Right forelimb (tissue), 1 donor: Measurements from ENCODE around the gene NYAP2.

ENCODE experiments used
- DNase-seq: peaks from one replicate; pipeline ENCODE4 v3.0.0-alpha.2; 2018

The NYAP2 gene

DNA sequence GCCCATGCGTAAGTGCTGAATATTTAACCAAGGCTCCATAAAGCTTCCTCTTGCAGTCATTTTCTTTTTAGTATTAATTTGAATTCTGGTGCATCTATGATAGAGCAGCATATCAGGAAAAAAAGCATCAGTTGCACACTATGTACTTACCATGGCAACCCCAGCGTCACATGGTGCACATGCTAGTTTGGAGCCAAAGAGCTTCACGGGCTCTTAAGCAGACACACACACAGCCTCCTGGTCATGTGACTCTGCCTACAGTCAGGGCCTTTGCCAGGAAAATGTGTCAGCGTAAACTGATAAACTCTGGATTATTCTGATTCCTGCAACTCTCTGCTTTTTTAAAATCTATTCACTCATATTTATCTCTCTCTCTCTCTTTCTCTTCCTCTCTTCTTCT lies 30.2 kb downstream of the NYAP2 start:
- DNase-seq, result no peak

DNA sequence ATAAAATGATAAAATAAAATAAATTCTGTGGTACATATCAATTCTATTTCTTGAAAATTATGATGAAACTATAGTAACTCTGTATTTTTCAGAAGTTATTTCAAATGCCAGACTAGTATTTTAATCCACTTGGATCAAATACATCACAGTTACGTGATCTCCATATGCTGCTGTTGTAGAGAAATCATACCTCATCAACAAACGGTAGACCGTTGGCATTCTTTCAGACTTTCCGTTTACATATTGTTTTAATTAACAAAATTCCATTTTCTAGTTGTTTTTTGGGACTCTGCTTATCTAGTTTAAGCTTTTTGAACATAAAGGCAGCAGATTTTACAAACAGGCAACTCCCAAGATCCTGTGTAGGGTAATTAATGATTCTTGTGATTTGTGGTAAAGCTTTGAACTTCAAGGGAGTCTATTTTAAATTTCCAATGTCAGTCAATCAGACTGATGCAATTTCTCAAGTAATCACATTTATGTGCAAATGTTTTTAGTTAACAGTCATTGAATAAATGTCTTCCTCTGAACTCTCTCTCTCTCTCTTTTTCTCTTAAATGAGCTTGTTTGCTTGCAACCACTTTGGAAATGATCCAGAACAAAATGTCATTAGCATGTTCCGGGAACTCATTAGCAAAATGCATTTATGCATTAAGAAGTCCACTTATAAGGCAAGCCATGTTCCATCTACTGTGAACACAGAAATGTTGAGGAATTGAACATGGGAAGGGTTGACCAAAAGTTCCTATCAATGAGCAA lies 31.8 kb downstream of the NYAP2 start:
- no peak for DNase-seq

- no peak for DNase-seq
These were observed 34.5 kb downstream of the NYAP2 start for GRCh38 chr2:225434014-225434413.

DNA sequence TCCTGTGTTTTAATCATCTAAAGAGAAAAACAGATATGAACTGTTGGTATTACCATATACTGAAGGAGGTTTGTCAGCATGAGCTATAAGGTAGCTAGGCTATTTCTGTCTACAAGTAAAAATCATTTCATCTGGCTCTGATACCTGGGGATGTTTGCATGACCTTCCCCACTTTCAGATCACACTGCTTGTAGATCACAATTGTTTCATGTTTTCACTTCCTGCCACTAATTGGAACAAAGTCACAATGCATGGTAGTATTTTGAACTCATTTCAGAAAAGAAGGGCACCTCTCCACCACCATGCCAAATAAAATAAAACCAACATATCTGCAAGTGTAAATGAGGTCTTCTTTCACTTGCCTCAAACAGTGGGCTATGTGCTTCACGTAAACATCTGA lies 37.8 kb downstream of the NYAP2 start:
- no peak for DNase-seq

DNA sequence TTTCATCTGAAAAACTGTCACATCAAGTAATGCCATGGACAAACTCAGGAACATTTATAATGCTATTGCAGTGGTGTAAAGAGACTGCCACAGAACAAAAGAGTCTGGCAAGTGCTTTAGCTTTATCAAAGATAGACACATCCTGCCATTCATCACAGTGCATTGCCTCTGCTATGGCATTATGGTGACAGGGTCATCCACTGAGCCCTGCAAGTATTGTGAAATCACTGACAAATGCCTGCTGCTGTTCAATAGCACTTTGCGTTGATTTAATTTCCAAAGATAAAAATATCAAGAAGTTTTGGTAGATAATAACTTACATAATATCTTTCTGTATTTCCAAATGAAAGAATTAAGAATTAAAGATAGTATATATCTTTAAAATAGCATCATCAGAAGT lies 38.7 kb downstream of the NYAP2 start:
- DNase-seq, result no peak

- DNase-seq, result no peak
These were observed 53.2 kb downstream of the NYAP2 start for GRCh38 chr2:225452677-225453076.

DNA sequence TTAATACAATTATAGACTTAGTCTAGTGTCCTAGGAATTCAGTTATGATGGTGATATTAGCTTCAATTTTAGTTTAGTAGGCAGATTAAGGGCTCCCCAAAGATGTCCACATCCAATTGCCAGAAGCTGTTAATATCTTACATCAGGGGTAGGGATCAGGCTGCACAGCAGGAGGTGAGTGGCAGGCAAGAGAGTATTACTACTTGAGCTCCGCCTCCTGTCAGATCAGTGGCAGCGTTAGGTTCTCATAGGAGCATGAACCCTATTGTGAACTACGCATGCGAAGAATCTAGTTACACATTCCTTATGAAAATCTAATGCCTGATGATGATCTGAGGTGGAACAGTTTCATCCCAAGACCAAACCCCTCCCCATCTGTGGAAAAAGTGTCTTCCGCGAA lies 54.9 kb downstream of the NYAP2 start:
- no peak for DNase-seq

GRCh38 chr2:225456619-225457260 lies 57.2 kb downstream of the NYAP2 start:
- DNase-seq, result no peak

- no peak for DNase-seq
These were observed 58.0 kb downstream of the NYAP2 start for GRCh38 chr2:225457482-225457881.

DNA sequence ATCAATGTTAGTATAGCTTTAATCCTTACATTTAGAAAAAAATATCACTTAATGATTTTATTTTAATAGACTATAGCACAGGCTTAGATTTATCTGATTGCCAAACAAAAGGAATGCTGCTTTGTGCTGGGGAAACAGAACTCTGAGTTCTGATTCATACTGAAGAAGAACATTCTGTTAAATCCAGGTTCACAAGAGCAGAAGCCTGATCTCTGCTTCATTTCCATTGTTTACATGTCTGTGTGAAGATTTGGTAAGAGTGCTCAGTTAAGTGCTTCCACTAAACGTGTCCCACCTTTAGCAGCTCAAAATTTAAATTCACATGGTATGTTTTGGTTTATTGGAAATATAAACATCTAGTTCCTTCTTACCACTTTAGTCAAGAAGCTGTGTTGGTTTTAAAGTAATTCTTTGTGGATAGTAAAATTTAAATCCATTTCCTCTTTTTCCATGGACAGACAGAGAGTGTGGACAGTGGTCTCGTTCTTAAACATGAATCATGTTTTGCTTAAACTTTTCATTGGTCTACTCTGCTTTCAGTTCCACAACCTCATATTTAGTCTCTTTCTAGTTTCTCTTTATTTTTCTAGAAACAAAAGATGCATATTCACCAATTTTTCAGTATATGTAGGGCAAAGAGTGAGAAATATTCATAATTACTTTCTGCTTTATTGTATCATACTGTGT lies 59.1 kb downstream of the NYAP2 start:
- DNase-seq, result no peak

GRCh38 chr2:225462417-225462816 lies 62.9 kb downstream of the NYAP2 start:
- DNase-seq, result no peak

DNA sequence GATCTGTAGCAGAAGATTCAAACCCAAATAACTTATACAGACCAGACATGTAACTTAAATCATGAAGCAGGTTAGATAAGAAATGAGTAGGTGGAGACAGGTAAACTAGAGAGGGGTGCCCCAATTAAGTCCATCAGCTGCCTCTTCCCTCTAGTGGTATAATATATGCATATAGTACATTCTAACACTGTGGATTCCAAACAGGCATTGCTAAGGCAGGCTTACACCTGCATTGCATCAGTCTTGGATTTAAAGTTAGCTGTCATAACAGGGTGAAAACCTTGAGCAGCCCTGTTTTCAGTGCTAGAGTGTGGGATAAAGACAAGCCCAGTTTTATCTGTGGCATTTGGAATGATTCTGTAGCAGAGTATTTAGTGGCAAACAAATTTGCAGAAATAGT lies 63.4 kb downstream of the NYAP2 start:
- DNase-seq, result no peak

- DNase-seq, result no peak
These were observed 63.9 kb downstream of the NYAP2 start for GRCh38 chr2:225463449-225463848.

- no peak for DNase-seq
These were observed 65.0 kb downstream of the NYAP2 start for GRCh38 chr2:225464346-225465025.

DNA sequence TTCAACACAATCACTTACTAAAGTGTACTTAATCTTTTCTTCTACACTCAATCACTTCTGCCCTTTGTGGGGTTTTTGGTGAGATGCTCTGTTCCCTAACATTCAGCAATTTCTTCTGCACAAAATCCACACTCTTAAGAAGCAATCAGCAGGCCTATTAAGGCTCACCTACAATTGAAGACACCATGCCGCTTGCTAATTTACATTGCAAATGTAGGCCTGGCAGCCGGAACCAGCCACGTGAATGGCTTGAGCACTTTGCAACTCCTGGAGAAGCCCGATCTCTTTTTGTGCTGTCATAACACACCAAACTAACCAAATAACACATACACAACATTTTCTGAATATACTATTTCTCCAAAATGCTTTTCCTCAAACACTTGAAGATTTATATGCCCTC lies 66.3 kb downstream of the NYAP2 start:
- no peak for DNase-seq

- DNase-seq, result no peak
These were observed 67.5 kb downstream of the NYAP2 start for GRCh38 chr2:225466891-225467604.

DNA sequence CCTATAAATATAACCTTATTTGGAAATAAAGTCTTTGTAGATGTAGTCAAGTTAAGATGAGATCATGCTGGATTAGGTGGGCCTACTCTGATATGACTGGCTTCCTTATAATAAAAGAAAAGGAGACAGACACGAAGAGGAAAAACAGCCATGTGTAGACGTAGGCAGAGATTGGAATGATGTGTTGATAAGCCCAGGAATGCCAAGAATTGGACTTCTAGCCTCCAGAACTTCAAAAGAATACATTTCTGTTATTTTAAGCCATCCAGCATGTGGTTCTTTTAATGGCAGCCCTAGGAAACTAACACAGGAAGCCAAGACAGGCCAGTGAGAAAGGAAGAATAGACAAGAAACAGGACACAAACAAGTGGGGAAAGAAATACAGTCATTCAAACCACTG lies 68.6 kb downstream of the NYAP2 start:
- no peak for DNase-seq

GRCh38 chr2:225471039-225471438 lies 71.5 kb downstream of the NYAP2 start:
- DNase-seq, result no peak

GRCh38 chr2:225471482-225471881 lies 72.0 kb downstream of the NYAP2 start:
- no peak for DNase-seq

DNA sequence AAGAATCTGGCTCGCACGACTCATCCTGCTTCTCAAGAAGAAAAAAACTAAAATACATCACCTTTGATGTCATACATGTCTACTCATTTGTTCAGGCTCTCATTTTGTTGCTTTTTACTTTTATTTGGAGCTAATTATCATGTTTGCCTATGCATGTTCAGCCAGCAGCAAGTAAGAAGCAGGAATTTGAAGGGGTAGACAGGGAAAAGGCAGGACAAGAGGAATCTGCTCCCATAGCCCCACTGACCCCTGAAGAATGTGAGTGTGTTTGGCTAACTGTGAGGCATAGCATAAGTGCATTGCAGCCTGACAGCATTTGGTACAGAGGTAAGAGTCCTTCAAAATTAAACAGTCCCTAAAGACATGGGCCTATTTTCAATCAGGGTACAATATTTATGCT lies 72.7 kb downstream of the NYAP2 start:
- no peak for DNase-seq

DNA sequence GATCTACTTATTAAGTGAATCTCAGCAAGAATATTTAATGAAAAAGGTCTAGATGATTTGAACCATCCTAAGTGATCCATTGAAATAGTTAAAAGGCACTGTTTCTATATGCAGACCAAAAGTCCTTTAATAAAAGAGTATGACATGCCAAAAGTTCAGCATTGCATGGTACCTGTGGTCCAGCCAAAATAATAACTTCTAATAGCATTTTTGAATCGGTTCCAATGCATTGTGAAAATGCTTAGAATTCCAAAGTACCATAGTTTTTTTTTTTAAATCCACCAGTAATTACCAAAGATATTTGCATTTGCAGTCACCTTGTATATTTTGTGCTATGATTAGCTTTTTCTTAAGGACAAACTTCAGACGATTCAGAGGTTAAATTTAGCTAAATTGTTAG lies 79.9 kb downstream of the NYAP2 start:
- no peak for DNase-seq

DNA sequence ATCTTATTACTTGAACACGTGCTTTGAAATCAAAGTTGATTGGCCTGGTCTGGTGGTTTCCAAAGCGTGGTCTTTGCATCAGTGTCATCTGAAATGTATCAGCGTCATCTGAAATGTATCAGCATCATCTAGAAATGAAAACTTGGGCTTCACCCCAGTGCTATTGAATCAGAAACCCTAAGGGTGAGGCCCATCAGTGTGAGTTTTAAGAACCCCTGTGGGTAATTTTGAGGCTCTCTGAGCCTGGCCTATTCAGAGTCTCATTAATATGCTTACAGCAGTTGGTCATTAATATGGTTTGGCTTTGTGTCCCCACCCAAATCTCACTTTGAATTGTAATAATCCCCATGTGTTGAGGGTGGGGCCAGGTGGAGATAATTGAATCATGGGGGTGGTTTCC lies 85.2 kb downstream of the NYAP2 start:
- DNase-seq, result no peak

DNA sequence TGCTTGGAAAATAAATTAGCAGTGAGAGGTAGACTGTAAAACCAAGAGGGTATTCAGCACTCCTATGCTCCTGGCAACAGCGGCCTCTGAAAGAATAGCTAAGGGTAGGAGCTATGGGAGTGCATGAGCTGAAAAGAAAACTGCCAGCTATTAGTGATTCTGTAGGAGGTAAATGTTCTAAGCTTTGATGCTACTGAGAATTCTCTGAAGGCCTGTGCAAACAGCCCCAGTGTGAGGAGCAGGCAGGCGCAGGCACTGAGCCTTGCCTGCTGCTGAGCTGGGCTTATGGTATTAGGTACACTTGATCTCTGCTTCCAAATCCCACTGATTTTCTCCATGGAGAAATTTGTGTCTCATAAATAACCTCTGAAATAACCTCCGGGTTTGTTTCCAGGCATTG lies 86.7 kb downstream of the NYAP2 start:
- no peak for DNase-seq
